GM12878 (cell line): ENCODE measurements around the gene DNHD1.

Experiments used
- CBFB ChIP-seq: IDR thresholded peaks from 2 replicates; pipeline ENCODE4 v1.6.1; 2016; ENCODE audit warnings: antibody characterized with exemption, low read depth
- NFIC ChIP-seq: IDR thresholded peaks from 2 replicates; pipeline ENCODE4 v1.6.1; 2012; ENCODE audit warnings: low read depth, mild to moderate bottlenecking, inconsistent platforms, low read length, moderate library complexity
- NFYA ChIP-seq: IDR thresholded peaks from 2 replicates; pipeline ENCODE4 v1.6.1; 2011; ENCODE audit warnings: low read depth, mild to moderate bottlenecking, low read length, improper control_type of control experiment, borderline replicate concordance
- POLR2A ChIP-seq: IDR thresholded peaks from 2 replicates; pipeline ENCODE4 v1.6.1; 2011; ENCODE audit warnings: low read depth, mild to moderate bottlenecking, low read length
- POLR2AphosphoS5 ChIP-seq: IDR thresholded peaks from 2 replicates; pipeline ENCODE4 v1.6.1; 2011; ENCODE audit warnings: mild to moderate bottlenecking, low read length, inconsistent platforms
- SREBF2 ChIP-seq: IDR thresholded peaks from 2 replicates; pipeline ENCODE4 v1.6.1; 2012; ENCODE audit warnings: mild to moderate bottlenecking, low read length
- ZNF207 ChIP-seq: fragments of 450-650 bp; IDR thresholded peaks from 2 replicates; pipeline ENCODE4 v1.6.1; 2014; ENCODE audit warnings: antibody characterized with exemption, mild to moderate bottlenecking, borderline replicate concordance
- TF ChIP-seq, protein P1 (sequence below): IDR thresholded peaks from 2 replicates; pipeline ENCODE4 v1.6.1; 2012; ENCODE audit warnings: low read length, inconsistent platforms
- TF ChIP-seq, protein P2 (sequence below): IDR thresholded peaks from 2 replicates; pipeline ENCODE4 v1.6.1; 2011; ENCODE audit warnings: low read depth, low read length, improper control_type of control experiment, borderline replicate concordance
- TF ChIP-seq, protein P3 (sequence below), 3 experiments: IDR thresholded peaks in 2 of 3; conservative IDR thresholded peaks in 1 of 3; 2 replicates each; pipeline ENCODE4 v1.5.1; 2011; ENCODE audit warnings: low read depth in 3 of 3, low read length in 3 of 3, mild to moderate bottlenecking in 3 of 3, control low read depth in 2 of 3, moderate library complexity in 2 of 3, inconsistent platforms in 1 of 3, mixed read lengths in 1 of 3; ENCODE audit not compliant: control insufficient read depth in 2 of 3, insufficient read depth in 1 of 3; ENCODE audit errors: extremely low read depth in 1 of 3

DNA sequence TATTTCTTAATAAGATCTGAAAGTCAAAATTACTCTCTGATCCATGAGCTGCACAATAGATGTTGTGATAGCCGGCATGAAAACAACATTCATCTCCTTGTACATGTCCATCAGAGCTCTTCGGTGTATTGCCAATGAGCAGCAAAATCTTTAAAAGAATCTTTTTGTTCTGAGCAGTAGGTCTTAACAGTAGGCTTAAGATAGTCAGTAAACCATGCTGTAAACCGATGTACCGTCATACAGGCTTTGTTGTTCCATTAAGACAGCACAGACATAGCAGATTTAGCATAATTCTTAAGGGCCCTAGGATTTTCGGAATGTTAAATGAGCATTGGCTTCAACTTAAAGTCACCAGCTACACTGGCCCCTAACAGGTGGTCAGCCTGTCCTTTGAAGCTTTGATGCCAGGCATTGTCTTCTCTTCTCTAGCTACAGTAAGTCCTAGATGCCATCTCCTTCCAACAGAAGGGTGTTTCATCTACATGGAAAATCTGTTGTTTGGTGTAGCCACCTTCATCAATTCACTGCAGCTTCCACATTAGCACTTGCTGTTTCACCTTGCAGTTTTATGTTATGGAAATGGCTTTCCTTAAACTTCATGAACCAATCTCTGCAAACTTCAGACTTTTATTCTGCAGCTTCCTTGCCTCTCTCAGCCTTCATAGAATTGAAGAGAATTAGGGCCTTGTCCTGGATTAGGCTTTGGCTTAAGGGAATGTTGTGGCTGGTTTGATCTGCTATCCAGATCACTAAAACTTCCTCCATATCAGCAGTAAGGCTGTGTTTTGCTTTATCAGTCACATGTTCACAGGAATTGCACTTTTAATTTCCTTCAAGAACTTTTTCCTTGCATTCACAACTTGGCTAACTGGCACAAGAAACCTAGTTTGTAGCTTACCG lies 78.0 kb downstream of the DNHD1 start:
- TF ChIP-seq NFIC (no peak), NFYA (no peak), CBFB (no peak), POLR2A (no peak), ZNF207 (no peak), POLR2AphosphoS5 (no peak), SREBF2 (no peak)
- TF ChIP-seq, protein P1, sequence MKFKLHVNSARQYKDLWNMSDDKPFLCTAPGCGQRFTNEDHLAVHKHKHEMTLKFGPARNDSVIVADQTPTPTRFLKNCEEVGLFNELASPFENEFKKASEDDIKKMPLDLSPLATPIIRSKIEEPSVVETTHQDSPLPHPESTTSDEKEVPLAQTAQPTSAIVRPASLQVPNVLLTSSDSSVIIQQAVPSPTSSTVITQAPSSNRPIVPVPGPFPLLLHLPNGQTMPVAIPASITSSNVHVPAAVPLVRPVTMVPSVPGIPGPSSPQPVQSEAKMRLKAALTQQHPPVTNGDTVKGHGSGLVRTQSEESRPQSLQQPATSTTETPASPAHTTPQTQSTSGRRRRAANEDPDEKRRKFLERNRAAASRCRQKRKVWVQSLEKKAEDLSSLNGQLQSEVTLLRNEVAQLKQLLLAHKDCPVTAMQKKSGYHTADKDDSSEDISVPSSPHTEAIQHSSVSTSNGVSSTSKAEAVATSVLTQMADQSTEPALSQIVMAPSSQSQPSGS: no peak
- TF ChIP-seq, protein P2, sequence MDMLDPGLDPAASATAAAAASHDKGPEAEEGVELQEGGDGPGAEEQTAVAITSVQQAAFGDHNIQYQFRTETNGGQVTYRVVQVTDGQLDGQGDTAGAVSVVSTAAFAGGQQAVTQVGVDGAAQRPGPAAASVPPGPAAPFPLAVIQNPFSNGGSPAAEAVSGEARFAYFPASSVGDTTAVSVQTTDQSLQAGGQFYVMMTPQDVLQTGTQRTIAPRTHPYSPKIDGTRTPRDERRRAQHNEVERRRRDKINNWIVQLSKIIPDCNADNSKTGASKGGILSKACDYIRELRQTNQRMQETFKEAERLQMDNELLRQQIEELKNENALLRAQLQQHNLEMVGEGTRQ: no peak
- TF ChIP-seq, protein P3, sequence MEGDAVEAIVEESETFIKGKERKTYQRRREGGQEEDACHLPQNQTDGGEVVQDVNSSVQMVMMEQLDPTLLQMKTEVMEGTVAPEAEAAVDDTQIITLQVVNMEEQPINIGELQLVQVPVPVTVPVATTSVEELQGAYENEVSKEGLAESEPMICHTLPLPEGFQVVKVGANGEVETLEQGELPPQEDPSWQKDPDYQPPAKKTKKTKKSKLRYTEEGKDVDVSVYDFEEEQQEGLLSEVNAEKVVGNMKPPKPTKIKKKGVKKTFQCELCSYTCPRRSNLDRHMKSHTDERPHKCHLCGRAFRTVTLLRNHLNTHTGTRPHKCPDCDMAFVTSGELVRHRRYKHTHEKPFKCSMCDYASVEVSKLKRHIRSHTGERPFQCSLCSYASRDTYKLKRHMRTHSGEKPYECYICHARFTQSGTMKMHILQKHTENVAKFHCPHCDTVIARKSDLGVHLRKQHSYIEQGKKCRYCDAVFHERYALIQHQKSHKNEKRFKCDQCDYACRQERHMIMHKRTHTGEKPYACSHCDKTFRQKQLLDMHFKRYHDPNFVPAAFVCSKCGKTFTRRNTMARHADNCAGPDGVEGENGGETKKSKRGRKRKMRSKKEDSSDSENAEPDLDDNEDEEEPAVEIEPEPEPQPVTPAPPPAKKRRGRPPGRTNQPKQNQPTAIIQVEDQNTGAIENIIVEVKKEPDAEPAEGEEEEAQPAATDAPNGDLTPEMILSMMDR (IDR thresholded peaks at IDR 0.05 in 2 of 3, conservative IDR thresholded peaks at IDR 0.05 in 1 of 3; ENCODE audit: control insufficient read depth in 2 of 3, extremely low read depth in 1 of 3, insufficient read depth in 1 of 3, low read depth in 3 of 3, low read length in 3 of 3): no peak
